ENCODE measurements around the gene HECW1. TPM values are rescaled to one million over a fixed set of nuclear protein-coding genes. Genes with fewer than 3 reads are reported as not detected.

HECW1 gene
- total and polyA plus RNA-seq, 4 donors: 0.05 TPM; not detected in 3

DNA sequence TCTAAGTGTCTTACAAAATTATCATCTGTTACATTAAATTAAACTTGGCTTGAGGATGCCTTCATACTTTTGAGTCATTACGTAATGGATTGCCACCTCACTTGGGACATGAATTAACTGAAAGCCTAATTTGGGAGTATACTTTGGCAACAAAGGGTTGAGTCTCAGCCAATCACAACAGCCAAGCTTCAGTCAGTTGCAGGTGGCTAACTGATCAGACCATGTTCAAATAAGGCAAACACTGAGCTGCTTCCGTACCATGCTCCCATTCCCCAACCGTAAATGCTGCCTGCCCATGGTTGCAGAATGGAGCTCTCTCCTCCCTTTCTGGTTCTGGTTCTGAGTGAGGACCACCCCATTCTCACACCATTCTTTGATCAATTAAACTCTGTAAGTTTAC is 377.6 kb downstream of the HECW1 start:
- H3K27ac ChIP-seq (ENCODE audit: low read depth in 1 of 2, low read length in 2 of 2): no peak overlapping the region
- no peak for DNase-seq (ENCODE audit: low spot score)
- H3K4me1 ChIP-seq (ENCODE audit: control insufficient read depth in 4 of 4, insufficient read depth in 4 of 4, low read length in 3 of 4): peaks cover 0 to 35% (median 27%) of the 10 kb centered on the region in 4 donors
- TF ChIP-seq, protein P1, sequence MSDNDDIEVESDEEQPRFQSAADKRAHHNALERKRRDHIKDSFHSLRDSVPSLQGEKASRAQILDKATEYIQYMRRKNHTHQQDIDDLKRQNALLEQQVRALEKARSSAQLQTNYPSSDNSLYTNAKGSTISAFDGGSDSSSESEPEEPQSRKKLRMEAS (IDR thresholded peaks at IDR 0.05): no peak
- TF ChIP-seq FOXA1 (IDR thresholded peaks at IDR 0.05): no peak
- no peak for TF ChIP-seq GABPA (IDR thresholded peaks at IDR 0.05 in 1 of 2, conservative IDR thresholded peaks at IDR 0.05 in 1 of 2)
- no peak for TF ChIP-seq RAD21 (IDR thresholded peaks at IDR 0.05)
- TF ChIP-seq HNF4A (conservative IDR thresholded peaks at IDR 0.05): no peak
- TF ChIP-seq, protein P2, sequence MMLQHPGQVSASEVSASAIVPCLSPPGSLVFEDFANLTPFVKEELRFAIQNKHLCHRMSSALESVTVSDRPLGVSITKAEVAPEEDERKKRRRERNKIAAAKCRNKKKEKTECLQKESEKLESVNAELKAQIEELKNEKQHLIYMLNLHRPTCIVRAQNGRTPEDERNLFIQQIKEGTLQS (IDR thresholded peaks at IDR 0.05): no peak
- TF ChIP-seq HNF4G (IDR thresholded peaks at IDR 0.05): no peak
- no peak for TF ChIP-seq RXRA (IDR thresholded peaks at IDR 0.05)
- TF ChIP-seq, protein P3, sequence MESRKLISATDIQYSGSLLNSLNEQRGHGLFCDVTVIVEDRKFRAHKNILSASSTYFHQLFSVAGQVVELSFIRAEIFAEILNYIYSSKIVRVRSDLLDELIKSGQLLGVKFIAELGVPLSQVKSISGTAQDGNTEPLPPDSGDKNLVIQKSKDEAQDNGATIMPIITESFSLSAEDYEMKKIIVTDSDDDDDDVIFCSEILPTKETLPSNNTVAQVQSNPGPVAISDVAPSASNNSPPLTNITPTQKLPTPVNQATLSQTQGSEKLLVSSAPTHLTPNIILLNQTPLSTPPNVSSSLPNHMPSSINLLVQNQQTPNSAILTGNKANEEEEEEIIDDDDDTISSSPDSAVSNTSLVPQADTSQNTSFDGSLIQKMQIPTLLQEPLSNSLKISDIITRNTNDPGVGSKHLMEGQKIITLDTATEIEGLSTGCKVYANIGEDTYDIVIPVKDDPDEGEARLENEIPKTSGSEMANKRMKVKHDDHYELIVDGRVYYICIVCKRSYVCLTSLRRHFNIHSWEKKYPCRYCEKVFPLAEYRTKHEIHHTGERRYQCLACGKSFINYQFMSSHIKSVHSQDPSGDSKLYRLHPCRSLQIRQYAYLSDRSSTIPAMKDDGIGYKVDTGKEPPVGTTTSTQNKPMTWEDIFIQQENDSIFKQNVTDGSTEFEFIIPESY (IDR thresholded peaks at IDR 0.05): no peak
- no peak for TF ChIP-seq TAF1 (conservative IDR thresholded peaks at IDR 0.05)
- no peak for TF ChIP-seq FOXA2 (IDR thresholded peaks at IDR 0.05)
- TF ChIP-seq JUND (IDR thresholded peaks at IDR 0.05): no peak
- TF ChIP-seq SP1 (IDR thresholded peaks at IDR 0.05): no peak
- TF ChIP-seq, protein P4, sequence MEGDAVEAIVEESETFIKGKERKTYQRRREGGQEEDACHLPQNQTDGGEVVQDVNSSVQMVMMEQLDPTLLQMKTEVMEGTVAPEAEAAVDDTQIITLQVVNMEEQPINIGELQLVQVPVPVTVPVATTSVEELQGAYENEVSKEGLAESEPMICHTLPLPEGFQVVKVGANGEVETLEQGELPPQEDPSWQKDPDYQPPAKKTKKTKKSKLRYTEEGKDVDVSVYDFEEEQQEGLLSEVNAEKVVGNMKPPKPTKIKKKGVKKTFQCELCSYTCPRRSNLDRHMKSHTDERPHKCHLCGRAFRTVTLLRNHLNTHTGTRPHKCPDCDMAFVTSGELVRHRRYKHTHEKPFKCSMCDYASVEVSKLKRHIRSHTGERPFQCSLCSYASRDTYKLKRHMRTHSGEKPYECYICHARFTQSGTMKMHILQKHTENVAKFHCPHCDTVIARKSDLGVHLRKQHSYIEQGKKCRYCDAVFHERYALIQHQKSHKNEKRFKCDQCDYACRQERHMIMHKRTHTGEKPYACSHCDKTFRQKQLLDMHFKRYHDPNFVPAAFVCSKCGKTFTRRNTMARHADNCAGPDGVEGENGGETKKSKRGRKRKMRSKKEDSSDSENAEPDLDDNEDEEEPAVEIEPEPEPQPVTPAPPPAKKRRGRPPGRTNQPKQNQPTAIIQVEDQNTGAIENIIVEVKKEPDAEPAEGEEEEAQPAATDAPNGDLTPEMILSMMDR (IDR thresholded peaks at IDR 0.05; ENCODE audit: low read depth, low read length, missing input control): no peak
- TF ChIP-seq EGR1 (IDR thresholded peaks at IDR 0.05; ENCODE audit: low read depth in 2 of 2): no peak
- TF ChIP-seq YY1 (IDR thresholded peaks at IDR 0.05): no peak
- no peak for TF ChIP-seq NR2F2 (IDR thresholded peaks at IDR 0.05)
- TF ChIP-seq, protein P5, sequence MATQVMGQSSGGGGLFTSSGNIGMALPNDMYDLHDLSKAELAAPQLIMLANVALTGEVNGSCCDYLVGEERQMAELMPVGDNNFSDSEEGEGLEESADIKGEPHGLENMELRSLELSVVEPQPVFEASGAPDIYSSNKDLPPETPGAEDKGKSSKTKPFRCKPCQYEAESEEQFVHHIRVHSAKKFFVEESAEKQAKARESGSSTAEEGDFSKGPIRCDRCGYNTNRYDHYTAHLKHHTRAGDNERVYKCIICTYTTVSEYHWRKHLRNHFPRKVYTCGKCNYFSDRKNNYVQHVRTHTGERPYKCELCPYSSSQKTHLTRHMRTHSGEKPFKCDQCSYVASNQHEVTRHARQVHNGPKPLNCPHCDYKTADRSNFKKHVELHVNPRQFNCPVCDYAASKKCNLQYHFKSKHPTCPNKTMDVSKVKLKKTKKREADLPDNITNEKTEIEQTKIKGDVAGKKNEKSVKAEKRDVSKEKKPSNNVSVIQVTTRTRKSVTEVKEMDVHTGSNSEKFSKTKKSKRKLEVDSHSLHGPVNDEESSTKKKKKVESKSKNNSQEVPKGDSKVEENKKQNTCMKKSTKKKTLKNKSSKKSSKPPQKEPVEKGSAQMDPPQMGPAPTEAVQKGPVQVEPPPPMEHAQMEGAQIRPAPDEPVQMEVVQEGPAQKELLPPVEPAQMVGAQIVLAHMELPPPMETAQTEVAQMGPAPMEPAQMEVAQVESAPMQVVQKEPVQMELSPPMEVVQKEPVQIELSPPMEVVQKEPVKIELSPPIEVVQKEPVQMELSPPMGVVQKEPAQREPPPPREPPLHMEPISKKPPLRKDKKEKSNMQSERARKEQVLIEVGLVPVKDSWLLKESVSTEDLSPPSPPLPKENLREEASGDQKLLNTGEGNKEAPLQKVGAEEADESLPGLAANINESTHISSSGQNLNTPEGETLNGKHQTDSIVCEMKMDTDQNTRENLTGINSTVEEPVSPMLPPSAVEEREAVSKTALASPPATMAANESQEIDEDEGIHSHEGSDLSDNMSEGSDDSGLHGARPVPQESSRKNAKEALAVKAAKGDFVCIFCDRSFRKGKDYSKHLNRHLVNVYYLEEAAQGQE (IDR thresholded peaks at IDR 0.05): no peak
- H3K36me3 ChIP-seq (ENCODE audit: control insufficient read depth in 4 of 4, insufficient read depth in 3 of 4, low read depth in 1 of 4, low read length in 3 of 4): no peaks in the 10 kb centered on the region
- no peak overlapping the region for H3K9ac ChIP-seq (ENCODE audit: low read depth in 1 of 2, low read length in 2 of 2)
- no peak overlapping the region for H3K4me3 ChIP-seq (ENCODE audit: low read depth in 1 of 3, low read length in 3 of 3)
- no peaks in the 10 kb centered on the region for H3K9me3 ChIP-seq (ENCODE audit: control insufficient read depth in 4 of 4, low read length in 3 of 4)
- no peaks in the 10 kb centered on the region for H3K27me3 ChIP-seq (ENCODE audit: control insufficient read depth in 4 of 4, insufficient read depth in 4 of 4, low read length in 3 of 4)
- 57% methylated on average over 3 of the region's 3 CpGs for WGBS
